HL-60/S4 treated with phorbol 12-myristate 13-acetate at 8.2 ng/mL for 4 days and 3 days (cell line): ENCODE data around the gene ARGLU1.

ENCODE experiments used
- in situ Hi-C: fragments of 300-500 bp; cut with MboI; formaldehyde crosslinking; loops from 2 replicates; pipeline ENCODE4 v1.15.0; 2022; ENCODE audit warnings: low sequenced_read_pairs

ARGLU1 gene

DNA sequence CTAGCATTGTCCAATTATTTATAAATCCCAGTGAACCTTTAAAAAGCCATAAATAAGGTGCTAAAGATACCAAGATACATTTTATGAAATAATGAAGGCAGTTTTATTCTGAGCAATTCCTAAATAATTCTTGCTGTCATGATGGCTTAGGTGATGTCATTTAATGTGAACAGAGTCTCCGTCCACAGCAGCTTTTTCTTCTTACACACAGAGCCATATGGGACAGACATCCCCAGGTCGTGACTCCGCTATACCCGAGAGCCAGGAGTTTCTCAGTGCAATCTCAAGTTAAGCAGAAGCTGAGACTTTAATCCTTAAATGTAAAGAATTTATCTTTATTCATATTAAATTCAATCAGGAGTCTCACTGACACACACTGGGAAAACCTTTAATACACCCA lies 62.2 kb downstream of the ARGLU1 start:
- in situ Hi-C loops: no loop called here

- in situ Hi-C loops: no loop called here
Observed at GRCh38 chr13:106505295-106505694, 62.6 kb downstream of the ARGLU1 start.

- in situ Hi-C loops: no loop called here
Observed at GRCh38 chr13:106503730-106504453, 64.0 kb downstream of the ARGLU1 start.

DNA sequence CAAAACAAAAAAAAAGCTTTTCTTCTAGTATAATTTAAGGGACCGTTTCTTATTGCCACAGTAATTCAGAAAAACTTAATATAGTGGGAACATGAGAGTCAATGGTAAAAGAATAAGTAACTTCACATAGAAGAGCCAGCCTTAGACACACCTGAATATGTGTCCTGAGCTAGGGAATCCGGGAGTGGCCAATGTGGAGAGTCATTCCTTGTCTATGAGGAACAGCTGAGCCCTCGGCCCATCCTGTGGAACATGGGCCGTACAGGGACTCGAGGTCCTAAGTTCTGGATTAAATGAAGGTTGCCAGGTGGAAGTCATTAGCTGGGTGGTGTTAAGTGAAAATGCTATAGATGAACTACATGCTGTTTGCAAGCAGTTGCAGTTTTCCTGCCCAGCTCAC lies 64.7 kb downstream of the ARGLU1 start:
- in situ Hi-C loops: no loop called here

DNA sequence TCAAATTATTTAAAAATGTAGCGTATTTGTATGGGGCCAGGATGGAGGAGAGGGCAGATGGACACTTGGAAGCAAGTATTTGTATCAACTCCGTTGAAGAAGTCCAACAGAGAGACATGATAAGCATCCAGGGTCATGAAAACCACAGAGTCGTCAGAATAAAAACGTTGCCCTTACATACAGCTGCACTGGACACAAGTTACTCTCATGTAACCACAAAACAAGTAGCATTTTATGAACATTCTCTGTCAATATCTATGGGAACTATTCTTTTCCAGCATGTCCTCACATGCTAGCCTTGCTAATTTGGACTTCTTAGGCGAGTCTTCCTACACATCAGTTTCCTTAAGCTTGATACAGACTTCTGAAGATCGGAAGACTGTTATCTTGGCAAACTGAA lies 67.5 kb downstream of the ARGLU1 start:
- in situ Hi-C loops: no loop called here

DNA sequence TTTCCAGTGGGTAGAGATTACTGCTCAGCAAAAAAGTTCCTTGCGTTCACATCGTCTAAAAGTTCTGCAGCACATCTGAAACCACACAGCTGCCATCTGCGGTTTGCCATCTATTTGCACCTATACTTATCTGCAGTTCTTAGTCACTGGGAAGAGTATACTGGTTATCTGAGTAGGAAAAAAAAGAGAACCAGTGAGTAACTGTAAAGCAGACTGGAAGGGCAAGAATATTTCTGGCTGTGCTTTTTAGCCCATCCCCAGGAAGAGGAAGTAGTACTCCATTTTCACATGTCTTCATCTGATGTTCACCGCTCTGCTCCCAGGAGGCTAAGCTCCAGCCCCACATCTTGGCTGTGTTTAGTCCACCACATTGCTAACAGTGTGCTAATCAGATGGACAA lies 68.0 kb downstream of the ARGLU1 start:
- in situ Hi-C loops: no loop called here

GRCh38 chr13:106499113-106499512 lies 68.8 kb downstream of the ARGLU1 start:
- in situ Hi-C loops: no loop called here

- in situ Hi-C loops: no loop called here
Observed at GRCh38 chr13:106498571-106498970, 69.4 kb downstream of the ARGLU1 start.

DNA sequence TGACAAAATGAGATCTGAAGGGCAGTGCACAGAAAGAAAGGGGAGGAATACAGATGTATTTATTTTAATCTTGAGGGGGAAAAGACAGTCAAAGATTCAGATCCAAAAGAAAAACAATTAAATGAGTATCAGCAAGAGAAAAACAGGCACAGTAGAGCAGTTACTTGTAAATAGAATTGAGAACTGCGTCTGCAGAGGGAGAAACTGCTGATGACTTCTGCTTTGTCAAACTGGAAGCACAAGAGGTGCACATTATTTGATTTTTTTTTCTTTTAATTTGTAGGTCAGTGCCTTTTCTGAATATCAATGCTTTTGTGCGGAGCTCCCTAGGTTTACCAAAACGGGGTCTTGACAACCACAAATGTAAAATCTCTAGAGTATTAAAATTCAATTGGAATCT lies 69.8 kb downstream of the ARGLU1 start:
- in situ Hi-C loops: no loop called here

DNA sequence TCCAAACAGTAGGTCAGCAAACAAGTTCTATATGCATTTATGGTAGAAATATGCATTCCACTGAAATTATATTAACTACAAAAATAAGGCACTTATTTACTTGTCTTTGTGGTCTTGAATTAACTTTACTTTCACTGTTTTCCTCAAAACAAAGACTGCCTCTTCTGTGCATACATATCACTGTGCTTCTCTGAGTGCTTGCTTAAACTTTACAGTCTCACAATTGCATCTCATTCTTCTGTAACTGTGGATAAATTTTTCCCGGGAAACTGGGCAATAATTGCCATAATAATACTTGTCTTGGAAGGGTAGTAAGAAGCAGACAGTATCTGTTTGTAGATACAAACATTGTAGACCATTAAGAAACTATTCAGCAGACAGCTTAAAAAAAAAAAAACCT lies 70.9 kb downstream of the ARGLU1 start:
- in situ Hi-C loops: no loop called here

GRCh38 chr13:106496072-106496997 lies 71.6 kb downstream of the ARGLU1 start:
- in situ Hi-C loops: no loop called here

- in situ Hi-C loops: no loop called here
Observed at GRCh38 chr13:106494936-106495335, 73.0 kb downstream of the ARGLU1 start.

DNA sequence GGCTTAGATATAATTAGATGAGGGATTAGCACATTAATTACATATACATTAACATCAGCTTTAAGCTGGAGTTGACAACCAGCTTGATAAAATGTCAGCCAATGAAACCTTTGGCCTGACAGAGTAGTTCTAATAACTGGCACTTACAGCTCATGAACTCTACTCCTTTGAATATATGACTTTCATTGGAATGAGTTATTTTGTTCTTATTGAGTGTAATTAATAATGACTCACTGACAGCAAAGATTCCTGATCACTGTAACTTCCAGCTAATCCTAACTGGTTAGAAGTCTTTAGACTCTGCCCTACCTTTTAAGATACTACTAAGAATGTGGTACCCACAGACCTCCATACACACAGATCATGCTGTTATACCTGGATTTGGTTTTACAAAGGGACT lies 73.4 kb downstream of the ARGLU1 start:
- in situ Hi-C loops: no loop called here

- in situ Hi-C loops: no loop called here
Observed at GRCh38 chr13:106493533-106494220, 74.3 kb downstream of the ARGLU1 start.

DNA sequence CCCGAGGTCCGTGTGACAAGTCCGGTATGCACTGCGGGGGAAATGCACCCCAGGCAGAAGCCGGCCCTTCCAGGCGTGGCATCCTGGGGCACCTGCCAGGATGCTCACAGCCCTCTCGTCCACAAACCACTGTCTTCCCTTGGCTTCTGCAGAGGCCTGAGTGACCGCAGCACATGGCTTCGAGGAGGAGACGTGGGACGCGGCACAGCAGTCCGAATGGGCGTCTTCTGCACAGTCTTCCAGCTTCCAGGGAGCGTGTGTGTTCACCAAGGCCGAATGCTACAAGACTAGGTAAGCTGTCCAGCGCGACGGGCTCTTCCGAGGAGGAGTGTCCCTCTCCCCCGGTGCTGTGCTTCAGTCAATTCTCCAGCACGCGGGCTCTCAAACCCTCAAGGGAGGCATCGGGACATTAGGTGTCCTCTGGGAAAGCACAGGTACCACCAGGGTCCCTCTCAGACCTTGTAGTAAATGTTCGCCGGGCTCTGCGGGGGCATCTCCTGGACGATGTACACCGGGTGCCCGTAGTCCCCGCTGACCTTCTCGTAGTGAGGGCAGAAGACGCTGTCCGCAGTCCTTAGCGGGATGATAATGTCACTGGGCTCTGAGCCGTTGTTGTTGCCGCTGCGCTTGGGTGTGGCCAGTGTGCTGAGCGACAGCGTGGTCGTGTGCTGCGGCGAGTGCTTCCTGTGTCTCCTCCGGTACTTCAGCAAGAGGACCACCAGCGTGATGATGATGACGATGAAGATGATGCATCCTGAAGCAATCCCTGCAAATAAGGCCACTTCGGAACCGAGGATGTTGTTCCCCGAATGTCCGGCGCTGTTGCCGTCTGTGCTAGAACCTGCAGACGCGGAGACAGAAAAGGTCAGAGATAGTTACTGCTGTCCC lies 75.1 kb downstream of the ARGLU1 start:
- in situ Hi-C loops: no loop called here

DNA sequence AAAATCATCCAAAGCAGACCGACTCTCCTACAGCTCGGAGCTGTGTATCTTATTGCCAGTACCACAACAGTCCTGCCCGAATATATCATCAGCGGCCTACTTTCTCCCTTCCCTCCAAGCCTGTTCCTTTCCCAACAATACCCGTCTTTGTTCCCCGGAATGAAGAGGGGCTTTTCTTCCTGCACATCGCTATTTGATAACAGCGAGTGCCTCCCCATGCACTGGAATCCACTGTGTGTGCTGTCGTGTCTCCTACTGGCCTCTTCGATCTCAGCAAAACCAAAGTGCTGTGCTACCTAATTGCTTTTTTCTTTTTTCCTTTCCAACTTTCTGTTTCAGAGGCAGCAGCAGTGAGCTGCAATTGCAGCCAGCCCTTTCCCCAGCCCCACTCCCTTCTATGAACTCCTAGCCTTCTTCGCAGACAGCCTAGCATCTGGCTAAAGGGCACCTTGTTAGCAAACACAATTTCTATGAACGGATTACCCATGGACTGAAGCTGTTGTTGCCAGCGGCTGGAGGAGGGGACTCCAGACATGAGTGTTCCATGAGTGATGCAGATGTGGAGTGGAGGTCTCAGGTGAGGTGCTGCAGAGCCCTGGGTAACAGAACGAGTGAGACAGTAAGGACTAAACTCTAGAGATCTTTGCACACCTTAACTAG lies 75.9 kb downstream of the ARGLU1 start:
- in situ Hi-C loops: no loop called here
